K562 (cell line): ENCODE results near the gene MLC1. TPM values are rescaled to one million over a fixed set of nuclear protein-coding genes. Genes with fewer than 3 reads are reported as not detected.

Experiments used
- ARNT ChIP-seq, 2 experiments: fragments of 450-650 bp; IDR thresholded peaks; 2 replicates each; pipeline ENCODE4 v1.6.1; 2016; ENCODE audit warnings: mild to moderate bottlenecking in 1 of 2
- CBFA2T2 ChIP-seq: fragments of 450-650 bp; conservative IDR thresholded peaks from 2 replicates; pipeline ENCODE4 v1.6.1; 2017; ENCODE audit warnings: mild to moderate bottlenecking
- E2F4 ChIP-seq: sonication (generic); formaldehyde crosslinking; IDR thresholded peaks from 2 replicates; pipeline ENCODE4 v1.8.0; 2022; ENCODE audit warnings: mild to moderate bottlenecking, low read depth, missing genetic modification reagents
- EGR1 ChIP-seq: fragments of 450-650 bp; conservative IDR thresholded peaks from 2 replicates; pipeline ENCODE4 v1.6.1; 2017; ENCODE audit warnings: mild to moderate bottlenecking
- ELF4 ChIP-seq: fragments of 450-650 bp; formaldehyde crosslinking; IDR thresholded peaks from 2 replicates; pipeline ENCODE4 v1.4.0; 2022; ENCODE audit warnings: missing genetic modification characterization
- FOS ChIP-seq: IDR thresholded peaks from 3 replicates; pipeline ENCODE4 v1.6.1; 2011; ENCODE audit not compliant: insufficient read length; ENCODE audit errors: extremely low read depth
- HES1 ChIP-seq: fragments of 450-650 bp; IDR thresholded peaks from 2 replicates; pipeline ENCODE4 v1.6.1; 2016; ENCODE audit warnings: low read depth, mild to moderate bottlenecking, moderate library complexity
- IRF1 ChIP-seq: sonication (generic); formaldehyde crosslinking; IDR thresholded peaks from 2 replicates; pipeline ENCODE4 v1.8.0; 2022; ENCODE audit warnings: missing genetic modification reagents, mild to moderate bottlenecking, borderline replicate concordance
- PHB ChIP-seq: fragments of 250-450 bp; sonication (Bioruptor Pico); IDR thresholded peaks from 2 replicates; pipeline ENCODE4 v1.5.0; 2021
- POLR2G ChIP-seq: fragments of 200-400 bp; formaldehyde crosslinking; IDR thresholded peaks from 2 replicates; pipeline ENCODE4 v1.6.1; 2017; ENCODE audit warnings: low read depth, mild to moderate bottlenecking, antibody characterized with exemption, low read length, moderate library complexity
- RBFOX2 ChIP-seq: fragments of 200-400 bp; formaldehyde crosslinking; IDR thresholded peaks from 2 replicates; pipeline ENCODE4 v1.6.1; 2017; ENCODE audit warnings: low read depth, mild to moderate bottlenecking, low read length, moderate library complexity
- SMARCE1 ChIP-seq: fragments of 450-650 bp; IDR thresholded peaks from 2 replicates; pipeline ENCODE4 v1.7.1; 2016; ENCODE audit warnings: mild to moderate bottlenecking
- TCFL5 ChIP-seq: fragments of 250-450 bp; sonication (Bioruptor Pico); conservative IDR thresholded peaks from 2 replicates; pipeline ENCODE4 v1.6.1; 2021; ENCODE audit warnings: mild to moderate bottlenecking, moderate library complexity, matching md5 sums
- TSHZ1 ChIP-seq: fragments of 250-450 bp; sonication (Bioruptor Pico); IDR thresholded peaks from 2 replicates; pipeline ENCODE4 v1.4.0; 2020; ENCODE audit warnings: mild to moderate bottlenecking, moderate library complexity
- USF1 ChIP-seq: sonication (generic); formaldehyde crosslinking; IDR thresholded peaks from 2 replicates; pipeline ENCODE4 v1.9.0; 2022; ENCODE audit warnings: mild to moderate bottlenecking, missing genetic modification reagents
- YBX1 ChIP-seq: fragments of 450-650 bp; IDR thresholded peaks from 2 replicates; pipeline ENCODE4 v1.7.1; 2016; ENCODE audit warnings: mild to moderate bottlenecking
- ZBTB33 ChIP-seq: sonication (generic); formaldehyde crosslinking; IDR thresholded peaks from 2 replicates; pipeline ENCODE4 v1.8.1; 2023; ENCODE audit warnings: mild to moderate bottlenecking, missing genetic modification reagents
- ZNF444 ChIP-seq: fragments of 250-450 bp; sonication (Bioruptor Pico); IDR thresholded peaks from 2 replicates; pipeline ENCODE4 v1.4.0; 2020; ENCODE audit warnings: mild to moderate bottlenecking, moderate library complexity
- ZNF449 ChIP-seq: fragments of 250-450 bp; sonication (Bioruptor Pico); IDR thresholded peaks from 2 replicates; pipeline ENCODE4 v1.8.0; 2022; ENCODE audit warnings: moderate library complexity, mild to moderate bottlenecking, inconsistent platforms
- polyA plus RNA-seq, 8 experiments: library from polyadenylated mRNA; depleted of rRNA in 4 of 8; stranded (reverse) in 5 of 8; unstranded in 3 of 8; fragments of >200 nt; fragmentation: Nextera tagmentation in 2 of 8; fragmentation: Illumina TruSeq in 1 of 8; extraction: Ambion mirVana in 2 of 8; extraction: Trizol in 1 of 8; gene quantifications; 2 replicates each; pipeline versions ENCODE4 v1.2.1 to v1.2.3, GENCODE V29; 2011 to 2014; ENCODE audit warnings: inconsistent platforms in 1 of 8, missing spikeins in 1 of 8
- total RNA-seq, 7 experiments: library from RNA; depleted of rRNA in 6 of 7; stranded (reverse); fragments of >200 nt in 6 of 7; fragmentation: Illumina TruSeq in 2 of 7; extraction: Trizol in 2 of 7; gene quantifications; 2 replicates each; pipeline versions ENCODE4 v1.2.1 to v1.2.3, GENCODE V29; 2011 to 2021; ENCODE audit warnings: low replicate concordance in 1 of 7

Gene MLC1
- total and polyA plus RNA-seq, 9 of the 15 experiments (the other 6 are each of a cell fraction or from before 2014, with no cell fraction given): 0.06 to 0.98 (median 0.39) TPM

- TF ChIP-seq HES1 (no peak), CBFA2T2 (peak; percentile 36; the same call in 1 of the 2 replicates), ARNT (IDR thresholded peaks at IDR 0.05) (no peak), PHB (CRISPR knock-in tag) (no peak), USF1 (peak; percentile 94), SMARCE1 (no peak), FOS (no peak), ZNF449 (CRISPR knock-in tag) (no peak), ZBTB33 (CRISPR knock-in tag) (peak; percentile 62; the same call in 1 of the 2 replicates), IRF1 (CRISPR knock-in tag) (no peak), EGR1 (peak; percentile 45), YBX1 (no peak), E2F4 (CRISPR knock-in tag) (peak; percentile 34; the same call in 1 of the 2 replicates), RBFOX2 (peak; percentile 37; the same call in 1 of the 2 replicates), TCFL5 (CRISPR knock-in tag) (no peak), ELF4 (CRISPR knock-in tag) (no peak), TSHZ1 (CRISPR knock-in tag) (no peak), POLR2G (no peak), ZNF444 (CRISPR knock-in tag) (no peak)
These were observed 17.7 kb upstream of the MLC1 start (continued) for GRCh38 chr22:50102946-50103345.
